ENCODE data around the gene KLHL13.

KLHL13 gene

GRCh38 chrX:118109065-118109464, 7.5 kb downstream of the KLHL13 start:
- H3K79me2 ChIP-seq (ENCODE audit: insufficient read depth, low read length): no peaks in the 10 kb centered on the region

DNA sequence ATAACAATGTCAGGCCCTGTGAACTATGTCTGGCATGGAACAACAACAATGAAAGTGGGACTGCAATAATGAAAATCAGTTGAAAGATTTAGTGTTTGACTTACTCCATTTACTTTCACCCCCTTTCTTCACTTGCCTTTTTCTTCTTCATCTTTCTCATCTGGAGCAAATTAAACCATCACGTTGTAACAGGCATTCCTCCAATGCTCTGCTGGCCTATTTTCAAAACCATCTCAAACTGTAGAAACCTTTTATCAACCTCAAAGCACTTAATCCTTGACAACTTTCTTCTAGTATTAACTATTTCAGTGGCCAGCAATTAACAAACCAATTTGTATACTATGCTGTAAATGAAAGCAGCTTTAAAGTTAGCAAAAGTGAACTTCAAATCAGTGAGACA, 8.3 kb downstream of the KLHL13 start:
- Histone ChIP-seq H3K27ac (ENCODE audit: low read length) (no peak overlapping the region), H2AFZ (ENCODE audit: low read depth, low read length) (no peak overlapping the region), H3K27me3 (ENCODE audit: insufficient read depth, low read length, poor library complexity) (no peaks in the 10 kb centered on the region), H3K4me3 (ENCODE audit: low read depth in 1 of 2, low read length in 2 of 2) (no peak overlapping the region), H3K4me2 (ENCODE audit: insufficient read depth, low read length) (no peak overlapping the region), H4K20me1 (ENCODE audit: insufficient read depth, low read length) (no peaks in the 10 kb centered on the region), H3K4me1 (ENCODE audit: insufficient read depth, low read length) (no peaks in the 10 kb centered on the region), H3K36me3 (ENCODE audit: insufficient read depth, low read length) (no peaks in the 10 kb centered on the region), H3K9ac (ENCODE audit: low read depth, low read length) (no peak overlapping the region), H3K9me3 (ENCODE audit: insufficient read depth, low read length, severe bottlenecking) (no peaks in the 10 kb centered on the region), H3K79me2 (ENCODE audit: insufficient read depth, low read length) (no peaks in the 10 kb centered on the region)
- no peak for TF ChIP-seq CTCF (IDR thresholded peaks at IDR 0.05; ENCODE audit: borderline replicate concordance, extremely low read depth, low read length, poor library complexity, severe bottlenecking)
- no peak for TF ChIP-seq EZH2 (IDR thresholded peaks at IDR 0.05; ENCODE audit: borderline replicate concordance, low read depth, low read length, severe bottlenecking)
- no peak for ATAC-seq (ENCODE audit: insufficient read depth, low read depth)
- no peak for DNase-seq

More at GRCh38 chrX:118109065-118109464, 7.5 kb downstream of the KLHL13 start:
- no peak for ATAC-seq (ENCODE audit: insufficient read depth, low read depth)
- Histone ChIP-seq H3K27me3 (ENCODE audit: insufficient read depth, low read length, poor library complexity) (no peaks in the 10 kb centered on the region), H3K27ac (ENCODE audit: low read length) (no peak overlapping the region), H3K4me3 (ENCODE audit: low read depth in 1 of 2, low read length in 2 of 2) (no peak overlapping the region), H3K4me1 (ENCODE audit: insufficient read depth, low read length) (no peaks in the 10 kb centered on the region), H2AFZ (ENCODE audit: low read depth, low read length) (no peak overlapping the region), H3K36me3 (ENCODE audit: insufficient read depth, low read length) (no peaks in the 10 kb centered on the region), H3K9me3 (ENCODE audit: insufficient read depth, low read length, severe bottlenecking) (no peaks in the 10 kb centered on the region), H3K9ac (ENCODE audit: low read depth, low read length) (no peak overlapping the region), H3K4me2 (ENCODE audit: insufficient read depth, low read length) (no peak overlapping the region), H4K20me1 (ENCODE audit: insufficient read depth, low read length) (no peaks in the 10 kb centered on the region)
- TF ChIP-seq CTCF (IDR thresholded peaks at IDR 0.05; ENCODE audit: borderline replicate concordance, extremely low read depth, low read length, poor library complexity, severe bottlenecking) (no peak), EZH2 (IDR thresholded peaks at IDR 0.05; ENCODE audit: borderline replicate concordance, low read depth, low read length, severe bottlenecking) (no peak)
- DNase-seq: no peak

DNA sequence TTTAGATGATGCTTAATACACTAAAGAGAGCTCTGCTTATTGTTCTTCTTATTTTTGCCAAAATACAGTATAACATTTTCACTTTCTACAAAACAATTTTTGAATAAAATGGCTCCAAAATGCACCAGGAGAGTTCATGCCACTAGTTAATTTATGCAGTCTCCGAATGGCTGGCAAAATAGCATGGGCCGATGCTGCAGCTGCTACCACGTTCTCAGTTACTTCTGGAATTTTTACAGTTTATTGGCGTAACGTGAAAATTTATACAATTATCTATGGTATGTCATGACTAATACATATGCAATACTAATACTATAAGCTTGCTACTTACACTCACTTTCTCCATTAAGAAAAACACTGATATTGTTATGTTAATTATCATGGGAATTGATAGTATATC, 16.5 kb downstream of the KLHL13 start:
- no peaks in the 10 kb centered on the region for H4K20me1 ChIP-seq (ENCODE audit: insufficient read depth, low read length)

More for the DNA sequence above, 16.5 kb downstream of the KLHL13 start:
- Histone ChIP-seq H3K27ac (ENCODE audit: low read length) (no peak overlapping the region), H2AFZ (ENCODE audit: low read depth, low read length) (no peak overlapping the region), H3K79me2 (ENCODE audit: insufficient read depth, low read length) (no peaks in the 10 kb centered on the region), H3K9me3 (ENCODE audit: insufficient read depth, low read length, severe bottlenecking) (no peaks in the 10 kb centered on the region), H3K9ac (ENCODE audit: low read depth, low read length) (no peak overlapping the region), H3K4me3 (ENCODE audit: low read depth in 1 of 2, low read length in 2 of 2) (no peak overlapping the region), H3K36me3 (ENCODE audit: insufficient read depth, low read length) (no peaks in the 10 kb centered on the region), H3K4me2 (ENCODE audit: insufficient read depth, low read length) (no peak overlapping the region), H3K27me3 (ENCODE audit: insufficient read depth, low read length, poor library complexity) (no peaks in the 10 kb centered on the region), H3K4me1 (ENCODE audit: insufficient read depth, low read length) (no peaks in the 10 kb centered on the region)
- ATAC-seq (ENCODE audit: insufficient read depth, low read depth) (no peak), DNase-seq (no peak)
- no peak for TF ChIP-seq EZH2 (IDR thresholded peaks at IDR 0.05; ENCODE audit: borderline replicate concordance, low read depth, low read length, severe bottlenecking)
- TF ChIP-seq CTCF (IDR thresholded peaks at IDR 0.05; ENCODE audit: borderline replicate concordance, extremely low read depth, low read length, poor library complexity, severe bottlenecking): no peak

All from DND-41 (cell line).